K562 (cell line): Measurements from ENCODE around the gene PACS2. TPM values are rescaled to one million over a fixed set of nuclear protein-coding genes. Genes with fewer than 3 reads are reported as not detected.

Experiments
- MNT ChIP-seq, 2 experiments: fragments of 450-650 bp; conservative IDR thresholded peaks; 2 replicates each; pipeline ENCODE4 v1.6.1; 2017; ENCODE audit warnings: mild to moderate bottlenecking in 2 of 2, moderate library complexity in 2 of 2
- PRPF4 ChIP-seq: fragments of 200-400 bp; formaldehyde crosslinking; IDR thresholded peaks from one replicate; pipeline ENCODE4 v1.6.1; 2017; ENCODE audit warnings: low read length, low read depth, mild to moderate bottlenecking; ENCODE audit not compliant: insufficient read depth, poor library complexity, severe bottlenecking
- TSC22D4 ChIP-seq: fragments of 450-650 bp; IDR thresholded peaks from 2 replicates; pipeline ENCODE4 v1.6.1; 2016; ENCODE audit warnings: missing genetic modification characterization, missing biosample characterization, control low read depth
- ZNF398 ChIP-seq: fragments of 250-450 bp; sonication (Bioruptor Pico); IDR thresholded peaks from 2 replicates; pipeline ENCODE4 v1.8.0; 2021; ENCODE audit warnings: moderate library complexity, mild to moderate bottlenecking, inconsistent platforms
- polyA plus RNA-seq, 8 experiments: library from polyadenylated mRNA; depleted of rRNA in 4 of 8; stranded (reverse) in 5 of 8; unstranded in 3 of 8; fragments of >200 nt; fragmentation: Nextera tagmentation in 2 of 8; fragmentation: Illumina TruSeq in 1 of 8; extraction: Ambion mirVana in 2 of 8; extraction: Trizol in 1 of 8; gene quantifications; 2 replicates each; pipeline versions ENCODE4 v1.2.1 to v1.2.3, GENCODE V29; 2011 to 2014; ENCODE audit warnings: inconsistent platforms in 1 of 8, missing spikeins in 1 of 8
- total RNA-seq, 7 experiments: library from RNA; depleted of rRNA in 6 of 7; stranded (reverse); fragments of >200 nt in 6 of 7; fragmentation: Illumina TruSeq in 2 of 7; extraction: Trizol in 2 of 7; gene quantifications; 2 replicates each; pipeline versions ENCODE4 v1.2.1 to v1.2.3, GENCODE V29; 2011 to 2021; ENCODE audit warnings: low replicate concordance in 1 of 7
- TF ChIP-seq, protein P1 (sequence below): fragments of 450-650 bp; formaldehyde crosslinking; IDR thresholded peaks from 2 replicates; pipeline ENCODE4 v1.4.0; 2020; ENCODE audit warnings: mild to moderate bottlenecking, moderate library complexity

PACS2 gene
- total and polyA plus RNA-seq, 9 of the 15 experiments (the other 6 are each of a cell fraction or from before 2014, with no cell fraction given) = 0.11 to 20.8 (median 9.9) TPM

DNA sequence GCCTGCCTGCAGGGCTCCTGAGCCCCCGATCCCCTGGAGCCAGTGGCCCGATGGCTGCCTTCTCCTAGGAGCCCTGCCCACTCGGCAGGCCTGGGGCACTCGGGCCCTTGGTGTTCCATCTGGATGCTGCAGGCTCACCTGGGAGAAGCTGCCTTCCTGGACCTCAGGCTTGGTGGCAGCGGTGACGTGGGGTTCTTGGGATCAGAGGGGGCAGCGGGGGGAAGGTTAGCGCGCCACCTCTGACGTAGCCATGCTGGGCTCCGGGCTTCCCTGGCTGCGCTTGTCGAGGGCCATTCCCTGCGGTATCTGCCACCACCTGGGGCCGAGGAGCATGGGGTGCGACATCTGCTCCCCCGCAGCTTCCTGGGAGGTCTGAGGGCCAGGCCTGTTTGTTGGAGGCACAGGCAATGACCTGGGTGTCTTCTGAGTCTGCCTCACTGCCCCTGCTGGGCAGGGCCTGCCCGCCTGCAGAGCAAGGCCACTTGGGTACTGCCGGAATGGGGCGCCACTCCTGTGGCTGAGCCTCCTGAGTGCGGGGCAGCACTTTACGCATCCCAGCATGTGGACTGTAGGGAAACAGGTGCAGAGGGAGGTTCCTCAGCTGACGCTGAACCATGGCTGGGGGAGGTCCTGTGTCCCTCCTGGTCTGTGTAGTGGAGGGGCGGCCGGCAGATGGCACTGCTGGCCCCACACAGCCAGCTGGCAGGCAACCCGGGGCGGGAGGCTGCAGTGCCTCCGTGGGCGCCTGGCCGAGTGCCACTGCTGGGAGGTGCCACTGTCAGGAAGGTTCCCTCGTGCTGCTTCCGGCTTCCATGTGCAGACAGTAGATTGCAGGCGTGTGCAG lies 125.4 kb downstream of the PACS2 start (continued):
- TF ChIP-seq ZNF398 (CRISPR knock-in tag) = no peak
- no peak for TF ChIP-seq MNT (conservative IDR thresholded peaks at IDR 0.05)
- TF ChIP-seq, protein P1, sequence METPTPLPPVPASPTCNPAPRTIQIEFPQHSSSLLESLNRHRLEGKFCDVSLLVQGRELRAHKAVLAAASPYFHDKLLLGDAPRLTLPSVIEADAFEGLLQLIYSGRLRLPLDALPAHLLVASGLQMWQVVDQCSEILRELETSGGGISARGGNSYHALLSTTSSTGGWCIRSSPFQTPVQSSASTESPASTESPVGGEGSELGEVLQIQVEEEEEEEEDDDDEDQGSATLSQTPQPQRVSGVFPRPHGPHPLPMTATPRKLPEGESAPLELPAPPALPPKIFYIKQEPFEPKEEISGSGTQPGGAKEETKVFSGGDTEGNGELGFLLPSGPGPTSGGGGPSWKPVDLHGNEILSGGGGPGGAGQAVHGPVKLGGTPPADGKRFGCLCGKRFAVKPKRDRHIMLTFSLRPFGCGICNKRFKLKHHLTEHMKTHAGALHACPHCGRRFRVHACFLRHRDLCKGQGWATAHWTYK (CRISPR knock-in tag) = no peak
- TF ChIP-seq PRPF4 = no peak
- no peak for TF ChIP-seq TSC22D4
